DMS114 treated with DMSO at 0.1 percent for 48 hours (cell line): ENCODE measurements around the gene TTC12.

ENCODE experiments used
- DNase-seq: peaks from one replicate; lab custom pipeline; 2025; ENCODE audit not compliant: unreplicated experiment; lab: John Stamatoyannopoulos, UW

TTC12 gene

DNA sequence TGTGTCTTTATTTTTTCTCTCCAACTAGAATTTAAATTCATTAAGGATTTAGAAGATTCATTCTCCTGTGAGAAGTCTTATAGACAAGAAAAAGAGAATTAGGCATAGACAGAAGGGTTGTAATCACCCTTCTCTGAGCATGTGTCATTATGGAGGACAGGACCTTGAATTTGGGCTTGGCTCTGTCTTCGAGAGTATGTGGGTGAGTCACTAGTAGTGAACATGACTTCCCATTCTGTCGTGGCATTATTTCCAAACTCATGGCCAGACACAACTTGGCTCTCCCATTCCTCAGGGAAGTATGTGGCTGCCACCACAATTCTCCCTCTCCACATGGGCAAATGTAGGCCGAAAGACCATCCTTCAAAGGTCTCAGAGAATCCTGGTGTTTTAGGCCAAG lies 58.9 kb downstream of the TTC12 start:
- DNase-seq = no peak

GRCh38 chr11:113373981-113374560 lies 59.7 kb downstream of the TTC12 start:
- DNase-seq = no peak

DNA sequence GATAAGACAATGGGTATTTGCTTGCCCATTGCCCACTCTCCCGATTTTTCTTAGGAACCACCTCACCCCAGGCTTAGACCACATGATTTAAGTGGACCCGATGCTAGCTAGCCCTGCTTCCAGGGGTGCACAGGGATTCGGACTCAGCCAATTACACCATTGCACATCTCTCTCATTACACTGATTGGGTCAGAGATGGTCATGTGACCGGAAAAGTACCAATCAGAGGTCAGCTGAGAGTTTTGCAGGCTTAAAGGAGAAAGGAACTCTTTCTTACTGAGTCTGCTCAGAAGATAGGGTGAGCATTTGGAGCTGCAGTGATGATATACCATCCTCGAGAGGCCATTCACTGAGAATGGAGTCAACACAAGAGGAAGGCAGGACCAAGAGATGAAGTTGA lies 61.0 kb downstream of the TTC12 start:
- no peak for DNase-seq

- DNase-seq = no peak
These were observed 61.8 kb downstream of the TTC12 start for GRCh38 chr11:113376156-113376555.

DNA sequence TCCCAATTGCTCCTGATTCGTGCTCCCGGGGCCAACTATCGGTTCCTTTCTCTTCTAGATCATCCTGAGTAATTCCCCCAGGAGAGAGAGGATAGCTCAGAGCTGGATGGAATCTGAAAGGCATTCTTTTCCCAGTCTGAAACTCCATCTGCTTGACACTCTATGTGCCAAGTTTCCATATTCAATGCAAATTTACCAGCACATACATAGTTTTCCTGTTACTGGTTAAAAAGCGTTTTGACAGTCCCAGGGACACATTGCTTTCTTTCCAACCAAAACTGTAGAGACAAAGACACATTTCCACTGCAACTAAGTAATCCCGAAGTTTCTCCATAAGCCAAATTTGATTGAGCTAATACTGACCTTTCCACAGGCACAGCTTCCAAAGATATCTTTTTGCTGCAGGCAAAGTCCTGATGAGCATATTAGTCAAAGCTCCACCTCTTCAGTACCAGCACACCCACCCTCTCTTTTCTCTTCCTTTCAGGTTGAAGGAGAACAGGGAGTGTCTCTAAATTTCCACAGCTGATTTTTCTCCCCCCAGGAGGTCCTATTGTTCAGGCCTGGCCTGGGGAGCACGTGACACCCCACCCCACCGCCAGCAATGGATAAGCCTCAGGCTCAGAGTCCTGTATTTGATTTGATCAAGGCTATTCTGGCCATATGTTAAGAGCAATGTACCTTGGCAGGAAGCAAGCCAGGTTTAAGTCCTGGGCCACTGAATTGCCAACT lies 63.5 kb downstream of the TTC12 start:
- no peak for DNase-seq

DNA sequence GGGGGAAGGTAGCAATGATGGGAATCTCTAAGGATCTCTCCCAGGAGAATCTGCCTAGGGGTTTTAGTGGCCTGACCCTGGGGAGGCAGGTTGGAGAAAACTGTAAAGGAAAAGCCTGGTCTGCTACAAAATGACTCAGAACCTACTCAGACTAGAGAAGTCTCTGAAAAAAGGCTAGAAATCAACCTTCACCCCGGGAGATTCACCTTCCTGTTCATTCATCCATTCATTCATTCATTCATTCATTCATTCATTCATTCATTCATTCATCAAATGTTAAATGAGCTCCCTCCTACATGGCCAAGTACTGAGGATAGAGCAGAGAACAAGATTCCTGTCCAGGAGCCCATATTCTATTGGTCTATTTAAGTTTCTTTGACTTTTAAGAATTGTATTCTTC lies 64.3 kb downstream of the TTC12 start:
- DNase-seq = no peak

DNA sequence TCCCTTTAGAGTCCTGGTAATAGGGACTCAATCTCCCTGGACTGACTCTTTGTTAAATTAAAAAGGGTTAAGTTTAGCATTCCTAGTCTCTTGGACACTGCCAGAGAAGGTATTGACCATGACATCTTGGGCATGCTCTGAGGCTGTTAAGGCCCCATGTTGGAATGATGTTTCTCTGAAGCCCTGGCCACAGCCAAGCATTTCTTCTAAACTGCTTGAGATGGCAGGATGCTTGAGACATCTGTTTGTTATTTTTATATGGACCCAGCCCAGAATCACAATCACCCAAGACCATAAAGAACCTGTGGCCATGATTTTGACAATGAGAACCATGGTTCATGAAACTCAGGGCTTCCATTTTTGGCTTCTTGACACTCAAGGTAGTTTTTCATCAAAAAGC lies 67.7 kb downstream of the TTC12 start:
- DNase-seq = no peak

DNA sequence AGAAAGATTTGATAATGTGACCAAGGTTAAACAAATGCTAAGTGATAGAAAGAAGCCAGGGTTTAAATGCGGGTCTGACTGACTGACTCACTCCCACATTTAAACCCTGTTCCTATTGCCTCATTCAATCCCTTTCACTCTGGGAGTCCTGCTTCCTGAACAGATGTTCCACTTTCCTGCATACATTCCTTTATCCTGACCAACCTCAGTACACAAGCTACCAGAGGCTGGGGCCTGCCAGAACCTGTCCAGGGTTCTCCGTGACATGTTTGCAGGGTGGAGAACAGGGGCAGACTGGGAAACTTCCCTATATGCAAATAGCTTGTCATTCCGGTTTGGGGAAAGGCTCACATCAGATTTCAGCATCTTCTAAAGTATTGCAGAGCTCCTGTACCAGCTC lies 70.2 kb downstream of the TTC12 start:
- DNase-seq = no peak

DNA sequence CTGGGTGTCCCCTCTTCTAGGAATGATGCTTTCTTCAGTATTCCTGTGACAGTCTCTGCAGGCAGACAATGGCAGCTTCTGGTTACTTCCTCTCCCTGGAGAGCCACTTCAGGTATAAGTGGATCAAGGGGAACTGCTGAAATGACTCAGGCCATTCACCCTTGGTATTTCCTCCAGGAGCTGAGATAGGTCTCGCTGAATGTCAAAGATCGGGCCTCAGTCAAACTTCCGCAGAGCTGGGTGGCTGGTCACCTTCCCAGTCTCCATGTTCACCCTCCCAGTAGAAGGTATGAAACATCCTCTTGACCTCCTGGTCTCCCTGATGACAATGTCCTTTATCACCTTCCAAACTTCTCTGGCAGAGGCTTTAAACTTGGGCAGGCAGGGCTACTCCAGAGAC lies 71.4 kb downstream of the TTC12 start:
- no peak for DNase-seq

DNA sequence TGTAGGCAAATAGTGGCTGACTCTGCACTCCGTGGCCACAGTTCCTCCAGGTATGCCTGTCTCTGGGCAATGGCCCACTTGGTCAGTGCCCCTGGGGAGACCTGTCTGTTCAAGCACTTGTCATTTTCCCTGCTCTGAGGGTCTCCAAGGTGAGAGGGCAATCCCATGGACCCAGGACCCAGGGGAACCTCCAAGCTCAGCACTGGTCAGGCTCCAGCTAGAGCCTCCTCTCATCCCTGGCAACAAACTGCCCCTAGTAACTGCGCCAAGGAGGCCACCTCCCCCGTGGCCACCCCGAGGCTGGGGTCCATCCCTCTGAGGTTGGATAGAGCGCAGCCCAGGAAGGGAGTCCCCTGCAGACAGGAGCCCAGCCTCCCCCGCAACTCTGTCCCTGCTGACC lies 72.5 kb downstream of the TTC12 start:
- no peak for DNase-seq

- no peak for DNase-seq
These were observed 73.3 kb downstream of the TTC12 start, which contains the start of gene ANKK1 for GRCh38 chr11:113387605-113388211. Gene ANKK1 (plus strand): TSS chr11:113387779. CDS start chr11:113387885, 106 bp downstream.

- no peak for DNase-seq
These were observed 74.9 kb downstream of the TTC12 start for GRCh38 chr11:113389272-113389671.

- no peak for DNase-seq
These were observed 78.0 kb downstream of the TTC12 start for GRCh38 chr11:113392236-113392921.

DNA sequence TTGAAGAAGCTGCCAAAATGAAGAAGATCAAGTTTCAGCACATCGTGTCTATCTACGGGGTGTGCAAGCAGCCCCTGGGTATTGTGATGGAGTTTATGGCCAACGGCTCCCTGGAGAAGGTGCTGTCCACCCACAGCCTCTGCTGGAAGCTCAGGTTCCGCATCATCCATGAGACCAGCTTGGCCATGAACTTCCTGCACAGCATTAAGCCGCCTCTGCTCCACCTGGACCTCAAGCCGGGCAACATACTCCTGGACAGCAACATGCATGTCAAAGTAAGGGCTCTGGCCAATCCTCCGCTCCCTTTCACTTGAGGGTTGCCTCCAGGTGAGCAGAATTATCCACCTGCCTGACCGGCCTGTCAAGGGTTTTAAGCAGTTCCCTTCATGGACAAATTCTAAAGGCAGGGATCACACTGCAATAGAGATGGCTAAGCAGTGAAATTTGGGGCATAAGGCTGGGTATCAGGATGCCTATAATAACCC lies 79.2 kb downstream of the TTC12 start:
- no peak for DNase-seq

GRCh38 chr11:113394919-113395318 lies 80.5 kb downstream of the TTC12 start:
- DNase-seq = no peak

GRCh38 chr11:113395782-113396336 lies 81.5 kb downstream of the TTC12 start:
- no peak for DNase-seq

DNA sequence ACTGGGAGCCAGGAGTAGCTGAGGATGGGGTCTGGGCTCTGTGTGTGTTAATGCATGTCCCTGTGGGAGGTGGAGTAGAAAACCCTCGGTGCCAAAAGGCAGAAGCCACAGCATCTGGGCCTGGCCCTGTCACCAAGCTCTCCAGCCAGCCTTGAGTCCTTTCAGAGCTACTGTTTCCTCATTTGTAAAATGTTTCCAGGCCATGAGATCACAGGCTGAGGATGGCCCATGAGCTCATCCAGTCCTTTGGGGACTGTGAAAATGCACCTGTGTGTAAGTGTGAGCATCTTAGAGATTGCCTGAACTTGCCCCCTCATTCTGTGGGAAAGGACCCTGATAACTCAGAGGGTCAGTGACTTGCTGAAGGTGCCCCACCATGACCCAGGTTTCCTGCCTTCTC lies 82.3 kb downstream of the TTC12 start:
- DNase-seq = no peak

- no peak for DNase-seq
These were observed 82.8 kb downstream of the TTC12 start for GRCh38 chr11:113397212-113397611.

DNA sequence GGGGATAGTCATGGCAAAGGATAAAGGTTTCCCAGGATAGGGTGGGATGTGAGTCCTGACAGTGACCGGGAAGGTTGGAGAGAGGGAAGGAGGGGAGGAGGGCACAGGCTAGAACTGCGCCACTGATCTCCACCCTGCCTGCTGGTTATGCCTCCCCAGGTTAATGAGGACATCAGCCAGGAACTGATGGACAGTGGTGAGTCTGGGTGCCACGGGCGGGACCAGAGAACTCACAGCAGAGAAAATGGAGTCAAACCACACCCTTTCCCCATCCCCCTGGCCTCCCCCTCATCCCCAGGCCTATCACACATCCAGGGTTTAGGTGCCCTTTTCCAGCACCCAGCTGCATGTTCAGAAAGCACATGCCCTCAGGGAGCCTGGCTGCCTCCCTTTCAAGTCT lies 83.4 kb downstream of the TTC12 start:
- no peak for DNase-seq

GRCh38 chr11:113398669-113399430 lies 84.5 kb downstream of the TTC12 start:
- DNase-seq = no peak
